ENCODE results near the gene PNLIPRP3.

The PNLIPRP3 gene

DNA sequence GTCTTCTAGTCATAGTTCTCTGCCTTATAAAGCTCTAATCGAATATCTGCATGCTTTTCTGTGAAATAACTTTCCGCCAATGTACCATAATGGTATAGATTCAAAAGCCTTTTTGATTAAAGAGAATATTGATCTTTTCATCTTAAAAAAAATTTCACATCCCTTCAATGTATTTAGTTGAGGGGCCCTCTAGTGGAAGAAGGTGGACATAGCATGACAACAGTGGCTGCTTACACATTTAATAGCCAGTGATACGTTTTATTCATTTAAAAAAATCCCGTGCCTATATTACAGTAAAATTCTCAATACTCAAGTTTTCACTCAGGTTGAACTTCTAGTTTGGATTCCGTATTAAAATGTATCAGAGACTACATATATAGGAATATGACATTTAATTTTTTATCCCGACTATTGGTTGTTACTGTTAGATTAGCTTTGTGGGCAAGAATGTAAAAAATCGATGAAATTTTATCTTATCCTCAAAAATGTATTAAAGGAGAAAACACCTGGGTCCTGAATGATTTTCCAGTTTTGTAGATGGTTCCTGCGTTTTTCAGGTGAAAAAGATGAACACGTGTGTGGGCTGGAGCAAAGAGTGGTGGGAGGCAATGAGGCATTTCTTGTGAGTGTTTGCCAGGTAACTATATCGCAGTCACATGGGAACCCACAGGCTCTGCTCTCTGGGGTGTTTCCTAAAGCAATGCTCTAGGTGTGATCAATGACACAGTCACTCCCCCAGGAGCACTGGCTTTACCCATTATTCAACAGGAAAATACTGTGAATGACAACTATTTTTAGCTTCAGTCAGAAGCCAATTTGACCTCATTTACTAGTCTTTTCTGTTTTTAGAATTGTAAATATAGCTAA is 94.0 kb downstream of the PNLIPRP3 start:
- peak; percentile 10 for DNase-seq

DNA sequence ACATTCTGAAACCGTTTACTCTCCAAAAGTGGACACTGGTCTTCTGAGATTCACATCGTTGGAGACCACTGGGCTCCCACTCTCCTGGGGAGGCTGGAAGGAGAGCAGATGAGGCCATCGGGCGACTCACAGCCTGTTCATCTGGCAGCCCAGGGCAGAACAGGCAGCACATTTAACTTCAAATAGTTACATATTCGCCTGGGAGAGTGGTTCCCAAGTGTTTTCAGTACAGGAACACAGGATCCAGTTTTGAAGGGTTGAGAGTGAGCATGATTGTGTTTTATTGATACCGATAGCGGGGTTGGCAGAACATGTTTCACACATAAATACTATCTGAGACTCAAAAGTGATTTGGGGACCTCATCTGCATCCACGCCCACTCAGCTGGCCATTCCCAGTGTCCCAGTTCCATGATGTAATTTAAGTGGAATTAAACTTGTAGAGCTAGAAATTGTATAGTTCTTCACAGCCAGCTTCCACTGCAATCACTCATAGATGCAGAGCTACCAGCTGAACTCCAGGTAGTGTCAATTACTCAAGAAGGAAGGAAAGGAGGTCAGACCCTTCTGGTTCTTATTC is 95.2 kb downstream of the PNLIPRP3 start:
- no peak for DNase-seq

DNA sequence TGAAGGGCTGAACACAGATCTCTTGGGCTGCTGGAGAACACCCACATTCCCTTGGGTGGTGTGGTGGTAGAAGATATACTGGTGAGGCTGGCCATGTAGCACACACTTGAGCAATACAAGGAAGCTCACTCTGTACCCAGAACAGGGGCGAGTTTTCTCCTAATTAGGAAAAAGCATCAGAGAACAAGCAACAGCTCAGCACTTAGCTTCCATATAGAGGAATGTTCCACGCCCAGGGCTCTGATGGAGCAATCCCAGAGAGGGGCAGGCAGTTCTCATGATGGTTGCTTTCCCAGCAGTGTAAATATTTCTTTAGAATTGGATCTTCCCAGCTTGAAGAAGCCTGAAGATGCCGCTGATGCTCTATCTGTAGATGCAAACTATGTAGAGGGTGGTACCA is 97.1 kb downstream of the PNLIPRP3 start:
- no peak for DNase-seq

GRCh38 chr10:116526219-116526618 is 98.6 kb downstream of the PNLIPRP3 start:
- no peak for DNase-seq
